Myocyte (in vitro differentiated cells): ENCODE data around the gene C11orf68. TPM values are rescaled to one million over a fixed set of nuclear protein-coding genes. Genes with fewer than 3 reads are reported as not detected.

Source experiments
- DNase-seq: peaks from one replicate; pipeline ENCODE4 v3.0.0-alpha.2; 2012; ENCODE audit warnings: low read depth
- total RNA-seq: library from RNA; depleted of rRNA; stranded (reverse); fragments of >200 nt; gene quantifications from 2 replicates; pipeline ENCODE4 v1.2.3, GENCODE V29; 2014

C11orf68 gene
- total RNA-seq, 1 donor from 2014 or later: 36.2 TPM

- DNase-seq: no peak
These were observed 25.9 kb upstream of the C11orf68 start for GRCh38 chr11:65944767-65945166.

- no peak for DNase-seq
These were observed 25.3 kb upstream of the C11orf68 start for GRCh38 chr11:65944191-65944590.

- no peak for DNase-seq
These were observed 23.7 kb upstream of the C11orf68 start for GRCh38 chr11:65942531-65942930.

- DNase-seq: no peak
These were observed 23.0 kb upstream of the C11orf68 start for GRCh38 chr11:65941720-65942310.

- DNase-seq: no peak
These were observed 18.9 kb upstream of the C11orf68 start for GRCh38 chr11:65937766-65938165.

- DNase-seq: peak; percentile 31
These were observed 15.2 kb upstream of the C11orf68 start for GRCh38 chr11:65934014-65934413.

GRCh38 chr11:65932558-65932919 lies 13.7 kb upstream of the C11orf68 start:
- DNase-seq: no peak

GRCh38 chr11:65931773-65932557 lies 13.1 kb upstream of the C11orf68 start:
- DNase-seq: no peak

GRCh38 chr11:65928667-65929066 lies 9.8 kb upstream of the C11orf68 start:
- no peak for DNase-seq

- no peak for DNase-seq
These were observed 9.1 kb upstream of the C11orf68 start for GRCh38 chr11:65927904-65928397.

- no peak for DNase-seq
These were observed 6.5 kb upstream of the C11orf68 start for GRCh38 chr11:65925397-65925796.

- no peak for DNase-seq
These were observed 3.7 kb upstream of the C11orf68 start for GRCh38 chr11:65922565-65922964.

GRCh38 chr11:65921876-65922275 lies 3.0 kb upstream of the C11orf68 start:
- DNase-seq: no peak

- no peak for DNase-seq
These were observed 2.2 kb upstream of the C11orf68 start for GRCh38 chr11:65921033-65921555.

GRCh38 chr11:65920372-65920802 lies 1.5 kb upstream of the C11orf68 start:
- no peak for DNase-seq

GRCh38 chr11:65919573-65920371 lies 910 bp upstream of the C11orf68 start:
- no peak for DNase-seq

GRCh38 chr11:65919141-65919572 lies 295 bp upstream of the C11orf68 start, which contains the start of gene DRAP1:
TSS of gene DRAP1 (plus strand) at chr11:65919426. CDS start at chr11:65919502, 76 bp downstream.
- peak; percentile 98 for DNase-seq

- peak; percentile 39 for DNase-seq
These were observed 1.2 kb downstream of the C11orf68 start for GRCh38 chr11:65917434-65918210.

GRCh38 chr11:65917077-65917433 lies 1.8 kb downstream of the C11orf68 start:
- no peak for DNase-seq

- DNase-seq: no peak
These were observed 2.5 kb downstream of the C11orf68 start for GRCh38 chr11:65916391-65916790.

GRCh38 chr11:65915821-65916251 lies 3.0 kb downstream of the C11orf68 start:
- DNase-seq: peak; percentile 96
